IPS DF 6.9 (cell line): ENCODE measurements around the gene TP53I3.
"Not testable (repeated sequence)": the region's sequence is repeated elsewhere in the genome, so short reads cannot be mapped to it uniquely, and the experiment has no call there.

Source experiments
- DNase-seq: peaks from one replicate; pipeline ENCODE4 v3.0.0-alpha.2; 2013; ENCODE audit warnings: low read depth, low spot score
- H3K27ac ChIP-seq: one replicate; pipeline ENCODE4 v1.5.1; 2013; ENCODE audit warnings: low read length, control low read depth
- H3K27me3 ChIP-seq: 2 replicates; pipeline ENCODE4 v1.6.1; 2013; ENCODE audit warnings: mild to moderate bottlenecking, low read length; ENCODE audit not compliant: control insufficient read depth, insufficient read depth
- H3K36me3 ChIP-seq: 2 replicates; pipeline ENCODE4 v1.6.1; 2013; ENCODE audit warnings: low read length; ENCODE audit not compliant: control insufficient read depth, insufficient read depth
- H3K4me1 ChIP-seq: 2 replicates; pipeline ENCODE4 v1.6.1; 2013; ENCODE audit warnings: low read length; ENCODE audit not compliant: control insufficient read depth, insufficient read depth
- H3K4me3 ChIP-seq: 2 replicates; pipeline ENCODE4 v1.5.1; 2013; ENCODE audit warnings: mild to moderate bottlenecking, low read length
- H3K9me3 ChIP-seq: 2 replicates; pipeline ENCODE4 v1.6.1; 2013; ENCODE audit warnings: low read length, inconsistent platforms; ENCODE audit not compliant: control insufficient read depth, insufficient read depth
- WGBS: extraction: QIAGEN DNeasy Blood & Tissue Kit; methylation state at CpG from one replicate; pipeline ENCODE4 v1.1.7; 2013; ENCODE audit warnings: mixed read lengths, missing lambda C conversion rate; ENCODE audit not compliant: insufficient read length, insufficient coverage; 5-methylcytosine and 5-hydroxymethylcytosine counted together

Gene TP53I3

DNA sequence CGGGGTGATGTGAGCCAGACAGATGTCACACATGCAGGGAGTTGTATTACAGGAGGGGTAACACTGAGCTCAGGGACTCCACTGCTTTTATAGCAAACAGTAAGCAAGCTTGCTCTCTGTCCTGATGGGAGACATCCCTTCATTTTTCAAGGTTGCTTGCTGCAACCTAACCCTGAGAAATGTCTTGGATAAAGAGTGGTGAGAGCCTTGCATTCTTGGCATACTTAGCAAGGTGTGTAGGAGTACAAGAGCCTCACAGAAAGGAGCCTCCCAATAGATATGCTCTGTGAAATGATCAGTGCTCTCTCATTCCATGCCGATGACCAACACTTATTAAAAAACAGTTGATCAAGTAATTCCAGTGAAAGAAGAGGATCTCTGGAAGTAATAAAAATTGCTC is 30.4 kb upstream of the TP53I3 start:
- no CpG with 5 or more reads among the region's 2 CpGs for WGBS
- no peak for DNase-seq

DNA sequence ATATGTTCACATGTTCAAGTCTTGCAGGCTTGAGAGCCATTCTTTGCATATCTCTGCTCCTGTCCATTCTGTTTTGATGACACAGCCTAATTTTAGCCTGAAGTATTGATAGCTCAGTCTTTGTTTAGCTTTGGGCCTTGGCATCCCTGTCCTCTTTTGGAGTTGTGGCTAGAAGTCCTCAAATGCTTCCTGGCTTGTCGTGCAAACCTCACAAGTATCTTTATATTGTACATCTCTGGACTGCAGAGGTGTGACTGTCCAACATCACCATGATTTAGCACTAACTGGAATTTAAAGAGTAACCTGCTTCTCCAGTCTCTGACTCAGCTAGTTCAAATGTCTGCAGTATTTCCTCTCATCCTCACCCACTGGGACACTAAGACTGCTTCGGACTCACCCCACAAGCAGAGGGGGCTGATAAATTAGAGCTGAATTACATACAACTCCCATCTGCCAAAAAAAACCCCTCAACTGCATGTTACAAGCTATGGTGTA is 26.8 kb upstream of the TP53I3 start:
- no peak overlapping the region for H3K27ac ChIP-seq
- no peaks in the 10 kb centered on the region for H3K9me3 ChIP-seq
- H3K27me3 ChIP-seq = no peaks in the 10 kb centered on the region
- no peak for DNase-seq
- no peaks in the 10 kb centered on the region for H3K4me1 ChIP-seq
- no peak overlapping the region for H3K4me3 ChIP-seq
- no CpG with 5 or more reads among the region's 2 CpGs for WGBS
- H3K36me3 ChIP-seq = no peaks in the 10 kb centered on the region

More for the DNA sequence above, 30.4 kb upstream of the TP53I3 start:
- Histone ChIP-seq H3K4me3 (no peak overlapping the region), H3K36me3 (no peaks in the 10 kb centered on the region), H3K27me3 (no peaks in the 10 kb centered on the region), H3K4me1 (no peaks in the 10 kb centered on the region), H3K9me3 (no peaks in the 10 kb centered on the region), H3K27ac (no peak overlapping the region)

DNA sequence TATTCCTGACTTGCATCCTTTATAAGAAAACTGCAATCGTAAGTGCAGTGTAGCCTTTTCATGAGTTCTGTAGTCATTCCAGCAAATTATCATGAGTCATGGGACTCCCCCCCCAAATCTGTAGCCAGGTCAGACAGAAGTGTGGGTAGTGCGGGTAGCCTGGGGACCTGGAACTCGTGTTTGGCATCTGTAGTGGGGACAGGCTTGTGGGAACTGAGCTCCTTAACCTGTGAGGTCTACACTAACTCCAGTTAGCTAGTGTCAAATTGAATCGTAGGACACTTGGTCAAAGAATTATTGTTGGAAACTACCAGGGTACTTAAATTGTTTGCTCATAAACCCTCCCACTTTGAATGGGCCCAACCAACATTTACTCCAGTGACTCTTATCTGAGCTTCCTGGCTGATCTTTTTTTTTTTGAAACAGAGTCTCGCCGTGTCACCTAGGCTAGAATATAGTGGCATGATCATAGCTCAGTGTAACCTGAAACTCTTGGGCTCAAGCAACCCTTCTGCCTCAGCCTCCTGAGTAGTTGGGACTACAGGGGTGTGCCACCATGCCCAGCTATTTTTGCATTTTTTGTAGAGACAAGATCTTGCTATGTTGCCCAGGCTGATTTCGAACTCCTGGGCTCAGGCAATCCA is 26.1 kb upstream of the TP53I3 start:
- no peaks in the 10 kb centered on the region for H3K27me3 ChIP-seq
- H3K36me3 ChIP-seq = no peaks in the 10 kb centered on the region
- H3K4me1 ChIP-seq = no peaks in the 10 kb centered on the region
- no peaks in the 10 kb centered on the region for H3K9me3 ChIP-seq
- no CpG with 5 or more reads among the region's 7 CpGs for WGBS
- no peak for DNase-seq
- H3K4me3 ChIP-seq = no peak overlapping the region
- H3K27ac ChIP-seq = no peak overlapping the region

DNA sequence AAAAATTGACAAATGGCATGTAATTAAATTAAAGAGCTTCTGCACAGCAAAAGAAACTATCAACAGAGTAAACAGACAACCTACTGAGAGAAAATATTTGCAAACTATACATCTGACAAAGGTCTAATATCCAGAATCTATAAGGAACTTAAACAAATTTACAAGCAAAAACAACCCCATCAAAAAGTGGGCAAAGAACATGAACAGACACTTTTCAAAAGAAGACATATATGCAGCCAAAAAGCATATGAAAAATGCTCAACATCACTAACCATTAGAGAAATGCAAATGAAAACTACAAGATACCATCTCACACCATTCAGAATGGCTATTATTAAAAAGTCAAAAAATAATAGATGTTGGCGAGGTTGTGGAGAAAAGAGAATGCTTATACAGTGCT is 24.8 kb upstream of the TP53I3 start:
- not testable (repeated sequence) for DNase-seq, H3K27me3 ChIP-seq, H3K27ac ChIP-seq, H3K36me3 ChIP-seq, H3K9me3 ChIP-seq, H3K4me3 ChIP-seq, H3K4me1 ChIP-seq
- WGBS = no CpG with 5 or more reads among the region's 1 CpG

DNA sequence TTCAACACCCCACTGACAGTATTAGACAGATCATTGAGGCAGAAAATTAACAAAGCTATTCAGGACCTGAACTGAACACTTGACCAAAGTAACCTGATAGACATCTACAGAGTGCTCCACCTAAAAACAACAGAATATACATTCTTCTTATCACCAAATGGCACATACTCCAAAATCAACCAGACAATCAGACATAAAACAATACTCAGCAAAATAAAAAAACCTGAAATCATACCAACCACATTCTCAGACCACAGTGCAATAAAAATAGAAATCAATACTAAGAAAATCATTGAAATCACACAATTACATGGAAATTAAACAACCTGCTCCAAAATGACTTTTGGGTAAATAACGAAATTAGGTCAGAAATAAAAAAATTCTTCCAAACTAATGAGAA is 22.7 kb upstream of the TP53I3 start:
- Histone ChIP-seq H3K27me3 (no peaks in the 10 kb centered on the region), H3K27ac (no peak overlapping the region), H3K4me1 (no peaks in the 10 kb centered on the region), H3K36me3 (no peaks in the 10 kb centered on the region), H3K4me3 (no peak overlapping the region), H3K9me3 (no peaks in the 10 kb centered on the region)
- no peak for DNase-seq
- no CpG with 5 or more reads among the region's 1 CpG for WGBS

DNA sequence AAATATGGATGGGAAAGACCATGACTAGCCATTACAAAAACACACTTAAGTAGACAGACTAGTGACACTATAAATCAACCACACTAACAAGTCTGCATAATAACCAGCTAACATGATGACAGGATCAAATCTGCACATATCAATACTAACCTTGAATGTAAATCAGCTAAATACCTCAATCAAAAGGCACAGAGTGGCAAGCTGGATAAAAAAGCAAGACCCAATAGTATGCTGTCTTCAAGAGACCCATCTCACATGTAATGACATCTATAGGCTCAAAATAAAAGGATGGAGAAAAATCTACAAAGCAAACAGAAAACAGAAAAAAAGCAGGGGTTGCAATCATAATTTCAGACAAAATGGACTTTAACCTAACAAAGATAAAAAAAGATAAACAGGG is 22.2 kb upstream of the TP53I3 start:
- Histone ChIP-seq H3K36me3 (no peaks in the 10 kb centered on the region), H3K27ac (no peak overlapping the region)
- no peak for DNase-seq

DNA sequence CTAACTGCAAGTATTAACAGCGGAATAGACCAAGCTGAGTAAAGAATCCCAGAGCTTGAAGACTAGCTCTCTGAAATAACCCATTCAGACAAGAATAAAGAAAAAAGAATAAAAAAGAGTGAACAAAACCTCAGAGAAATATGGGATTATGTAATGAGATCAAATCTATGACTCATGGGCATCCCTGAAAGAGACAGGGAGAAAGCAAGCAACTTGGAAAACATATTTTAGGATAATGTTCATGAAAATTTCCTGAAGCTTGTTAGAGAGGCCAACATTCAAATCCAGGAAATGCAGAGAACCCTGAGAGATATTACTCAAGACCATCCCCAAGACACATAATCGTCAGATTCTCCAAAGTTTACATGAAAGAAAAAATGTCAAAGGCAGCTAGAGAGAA is 21.2 kb upstream of the TP53I3 start:
- Histone ChIP-seq H3K27me3 (no peaks in the 10 kb centered on the region), H3K27ac (no peak overlapping the region), H3K4me3 (no peak overlapping the region), H3K36me3 (no peaks in the 10 kb centered on the region), H3K4me1 (no peaks in the 10 kb centered on the region), H3K9me3 (no peaks in the 10 kb centered on the region)
- DNase-seq = no peak
- no CpG with 5 or more reads among the region's 2 CpGs for WGBS

More for the DNA sequence above, 22.2 kb upstream of the TP53I3 start:
- H3K4me3 ChIP-seq = no peak overlapping the region
- no peaks in the 10 kb centered on the region for H3K9me3 ChIP-seq
- H3K4me1 ChIP-seq = no peaks in the 10 kb centered on the region
- no peaks in the 10 kb centered on the region for H3K27me3 ChIP-seq

DNA sequence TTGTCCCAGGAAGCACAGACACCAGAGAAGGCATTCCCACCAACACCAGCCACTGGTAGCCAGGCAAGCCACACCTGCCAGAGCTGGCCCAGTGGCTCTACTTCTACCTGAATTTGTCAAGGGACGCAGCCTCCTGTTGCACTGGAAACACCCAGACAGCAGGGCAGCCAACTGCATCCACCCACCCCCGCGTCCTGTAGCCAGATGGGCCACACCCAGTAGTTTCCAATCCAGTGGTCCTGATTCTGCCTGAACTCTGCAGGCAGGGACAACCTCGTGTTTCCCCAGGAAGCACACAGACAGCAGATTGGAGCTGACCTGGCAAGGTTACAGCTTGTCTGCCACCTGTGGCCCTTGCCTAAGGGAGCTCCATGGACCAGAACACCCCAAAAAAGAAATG is 20.3 kb upstream of the TP53I3 start:
- no peak for DNase-seq
- Histone ChIP-seq H3K36me3 (no peaks in the 10 kb centered on the region), H3K4me1 (no peaks in the 10 kb centered on the region), H3K9me3 (no peaks in the 10 kb centered on the region), H3K27ac (no peak overlapping the region), H3K27me3 (no peaks in the 10 kb centered on the region), H3K4me3 (no peak overlapping the region)
- no CpG with 5 or more reads among the region's 4 CpGs for WGBS

DNA sequence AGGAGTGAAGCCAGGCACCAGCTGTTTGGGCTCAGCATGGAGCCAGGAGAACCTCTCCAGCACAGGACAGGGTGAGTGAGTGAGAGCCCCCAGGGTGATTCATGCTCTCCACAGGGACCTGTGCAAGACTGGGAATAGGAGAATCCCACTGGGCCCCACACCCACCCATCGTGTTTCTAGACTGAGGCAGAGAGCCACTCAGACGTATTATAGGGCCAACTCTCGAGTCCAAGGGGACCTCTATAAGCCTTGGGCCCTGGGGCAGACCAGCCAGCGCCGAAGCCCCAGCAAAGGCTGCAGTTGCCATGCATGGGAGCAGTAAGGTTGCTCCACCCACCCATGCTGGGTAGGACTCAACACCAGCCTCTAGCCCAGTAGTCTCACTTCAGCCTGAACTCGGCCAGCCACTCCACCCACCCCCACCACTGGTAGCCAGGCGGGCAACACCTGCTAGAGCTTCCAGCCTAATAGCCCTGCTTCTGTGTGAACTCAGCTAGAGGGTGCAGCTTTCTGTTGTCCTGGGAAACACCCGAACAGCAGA is 19.5 kb upstream of the TP53I3 start:
- Histone ChIP-seq H3K4me1 (no peaks in the 10 kb centered on the region), H3K4me3 (no peak overlapping the region), H3K27me3 (no peaks in the 10 kb centered on the region), H3K9me3 (no peaks in the 10 kb centered on the region), H3K36me3 (no peaks in the 10 kb centered on the region), H3K27ac (no peak overlapping the region)
- no peak for DNase-seq
- no CpG with 5 or more reads among the region's 8 CpGs for WGBS

DNA sequence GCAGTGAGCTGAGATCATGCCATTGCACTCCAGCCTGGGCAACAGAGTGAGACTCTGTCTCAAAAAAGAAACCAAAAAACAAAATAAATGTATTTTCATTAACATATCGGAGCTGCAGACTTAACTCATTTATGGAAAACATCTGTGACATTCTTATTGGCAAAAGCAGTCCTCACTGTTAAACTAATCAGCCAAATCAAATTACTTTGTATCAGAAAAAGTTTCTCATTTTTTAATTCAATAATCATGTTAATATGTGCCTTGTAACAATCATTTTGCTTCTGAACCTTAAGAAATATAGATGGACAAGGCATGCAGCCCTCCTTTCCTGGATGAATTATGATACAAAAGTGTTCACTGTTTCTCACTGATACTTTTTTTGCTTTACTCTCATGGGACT is 18.0 kb upstream of the TP53I3 start:
- Histone ChIP-seq H3K27me3 (no peaks in the 10 kb centered on the region), H3K4me3 (no peak overlapping the region), H3K27ac (no peak overlapping the region), H3K4me1 (no peaks in the 10 kb centered on the region), H3K36me3 (no peaks in the 10 kb centered on the region), H3K9me3 (no peaks in the 10 kb centered on the region)
- DNase-seq = no peak
- WGBS = no CpG with 5 or more reads among the region's 1 CpG

DNA sequence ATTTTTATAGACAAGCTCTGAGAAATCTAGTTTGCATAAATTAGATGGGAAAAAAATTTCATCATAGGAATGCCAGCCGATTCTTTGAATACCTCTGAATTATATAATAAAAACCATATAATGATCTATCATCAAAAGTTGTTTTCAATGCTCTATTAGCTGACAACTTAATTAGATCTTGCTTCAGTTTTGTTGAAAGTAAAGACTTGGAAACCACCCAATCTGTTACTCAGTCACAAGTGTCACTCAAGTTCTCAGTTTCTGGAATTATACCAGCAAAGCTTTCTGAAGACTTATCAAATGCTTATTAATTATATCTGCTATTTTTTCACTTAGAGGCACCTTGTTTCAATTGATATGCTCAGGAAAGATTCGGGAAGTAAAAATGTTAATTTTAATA is 17.4 kb upstream of the TP53I3 start:
- DNase-seq = no peak
- Histone ChIP-seq H3K36me3 (no peaks in the 10 kb centered on the region), H3K27me3 (no peaks in the 10 kb centered on the region), H3K4me1 (no peaks in the 10 kb centered on the region), H3K4me3 (no peak overlapping the region), H3K9me3 (no peaks in the 10 kb centered on the region), H3K27ac (no peak overlapping the region)
- WGBS = no CpG with 5 or more reads among the region's 2 CpGs
